ENCODE results near the gene MROH7.

Gene MROH7

DNA sequence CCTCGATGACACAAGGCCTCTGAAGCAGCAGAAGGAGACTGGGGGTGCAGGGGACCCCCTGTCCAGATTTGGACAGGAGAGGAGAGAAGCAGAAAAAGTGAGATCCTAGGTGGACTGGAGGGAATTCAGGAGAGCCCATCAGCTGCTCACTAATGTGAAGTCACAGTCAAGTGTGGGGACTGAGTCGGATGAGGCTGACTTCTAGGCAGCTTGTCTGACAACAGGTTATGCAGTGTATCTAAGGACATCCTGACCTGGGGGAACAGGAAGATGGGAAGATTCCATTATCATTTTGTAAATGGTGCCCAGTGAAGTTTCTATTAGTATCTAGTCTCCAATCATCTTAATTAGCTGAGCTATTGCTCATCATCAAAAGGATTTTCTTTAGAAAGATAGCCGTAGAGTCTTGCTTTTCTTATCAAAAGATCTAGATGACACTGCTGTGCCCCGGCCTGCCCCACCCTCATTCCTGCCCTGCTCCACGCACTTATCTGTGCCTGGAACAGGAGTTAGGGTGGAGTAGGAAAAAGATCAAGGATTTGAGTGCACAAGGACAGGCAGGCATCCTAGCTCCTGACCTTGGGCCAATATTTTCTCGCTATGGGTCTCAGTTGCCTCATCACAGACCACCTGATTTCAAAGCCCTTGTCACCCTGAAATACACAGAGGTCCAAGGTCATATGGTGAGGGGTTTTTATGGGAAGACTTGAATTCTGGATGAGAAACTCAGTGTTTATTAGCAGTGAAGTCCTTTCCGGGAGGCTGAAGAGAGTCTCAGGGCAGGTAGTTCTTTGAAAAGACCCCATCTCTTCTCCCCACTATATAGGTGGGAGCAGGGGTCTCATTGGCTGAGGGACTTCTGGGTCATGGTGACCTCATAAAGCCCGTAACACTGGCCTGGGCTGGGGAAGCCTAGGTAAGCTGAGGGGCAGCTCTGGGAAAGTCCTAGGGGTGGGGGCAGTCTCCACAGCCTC is at the start of gene MROH7:
Gene MROH7, plus strand, starts transcription at position 924 of the 974 bp plus-strand sequence. CDS start 11,141 bp downstream, outside the sequence.
- no peak for DNase-seq

DNA sequence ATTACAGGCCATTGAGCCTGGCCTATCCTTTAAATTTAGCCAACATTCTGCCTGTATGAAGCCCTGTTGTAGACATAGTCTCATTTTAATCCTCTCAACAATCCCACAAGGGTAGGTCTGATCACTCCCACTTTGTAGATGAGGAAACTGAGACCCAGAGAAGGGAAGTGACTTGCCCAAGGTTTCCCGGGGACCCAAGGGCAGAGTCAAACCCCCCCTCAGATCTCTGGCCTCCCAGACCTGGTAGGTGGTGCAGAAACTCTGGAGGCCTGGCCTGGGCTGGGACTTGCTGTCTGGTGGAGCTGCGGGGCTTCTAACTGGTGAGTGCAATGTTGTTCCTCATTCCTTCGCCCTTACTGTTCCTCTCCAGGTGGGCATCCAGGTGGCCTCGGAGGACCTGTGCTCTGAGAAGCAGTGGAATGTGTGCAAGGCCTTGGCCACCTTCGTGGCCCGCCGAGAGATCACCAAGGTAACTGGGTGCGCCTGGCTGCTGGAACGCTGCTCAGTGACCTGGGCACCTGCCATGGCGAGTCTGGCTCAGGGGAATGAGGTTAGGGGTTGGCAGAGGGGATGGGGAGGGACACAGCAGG is 47.9 kb upstream of the MROH7 start:
- no peak for DNase-seq

DNA sequence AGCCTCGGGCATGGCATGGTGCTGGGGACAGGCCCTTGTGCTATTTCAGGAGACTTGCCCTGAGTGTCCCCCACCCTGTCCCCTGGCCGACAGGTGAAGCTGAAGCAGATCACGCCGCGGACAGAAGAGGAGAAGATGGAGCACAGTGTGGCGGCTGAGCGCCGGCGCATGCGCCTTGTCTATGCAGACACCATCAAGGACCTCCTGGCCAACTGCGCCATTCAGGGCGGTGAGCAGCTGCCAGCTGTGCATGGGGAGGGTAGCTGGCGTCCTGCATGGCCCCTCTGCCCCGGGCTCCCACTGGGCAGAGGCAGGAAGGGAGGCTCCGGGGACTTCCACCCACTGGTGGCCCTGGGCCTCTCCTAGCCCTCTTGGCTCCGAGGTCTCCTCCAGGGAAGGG is 47.1 kb upstream of the MROH7 start:
- DNase-seq: no peak

DNA sequence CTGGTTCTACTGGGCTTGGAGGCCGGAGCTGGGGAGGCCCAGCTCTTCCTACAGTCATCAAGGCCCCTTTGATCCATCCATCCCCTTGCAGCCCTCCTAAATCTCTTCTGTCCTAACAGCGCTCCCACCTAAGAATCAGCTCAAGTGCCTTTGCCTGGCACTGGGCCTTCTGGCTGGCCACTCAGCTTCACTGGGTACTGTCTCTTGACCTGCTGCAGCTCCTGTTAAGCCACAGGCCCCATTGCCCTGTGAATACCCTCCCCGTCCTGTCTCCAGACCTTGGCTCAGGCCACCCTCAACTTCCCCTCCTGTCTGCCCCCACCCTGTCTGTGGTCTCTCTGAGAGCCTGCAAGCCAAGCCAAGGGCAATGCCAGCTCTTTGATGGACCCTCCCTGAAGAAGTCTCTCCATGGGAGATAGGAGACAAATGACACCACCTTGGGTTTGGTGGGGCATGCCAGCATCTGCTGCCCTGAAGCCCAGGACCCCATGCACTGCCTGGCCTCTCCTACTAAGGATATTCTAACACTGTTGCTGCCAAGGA is 45.6 kb upstream of the MROH7 start:
- DNase-seq: no peak

DNA sequence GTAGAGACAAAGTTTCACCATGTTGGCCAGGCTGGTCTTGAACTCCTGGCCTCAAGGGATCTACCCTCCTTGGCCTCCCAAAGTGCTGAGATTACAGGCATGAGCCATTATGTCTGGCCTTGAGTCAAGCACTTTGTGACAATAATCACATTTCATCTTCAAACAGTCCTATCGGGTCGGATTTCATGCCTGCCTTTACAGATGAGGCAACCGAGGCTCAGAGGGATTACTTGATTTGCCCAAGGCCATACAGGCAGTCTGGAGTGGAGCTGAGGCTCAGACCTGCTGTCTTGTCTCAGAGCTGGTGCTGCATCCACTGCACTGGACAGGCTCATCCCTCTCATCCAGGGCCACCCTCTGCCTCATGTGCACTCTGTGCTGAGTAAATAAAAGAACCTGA is 44.8 kb upstream of the MROH7 start:
- no peak for DNase-seq

DNA sequence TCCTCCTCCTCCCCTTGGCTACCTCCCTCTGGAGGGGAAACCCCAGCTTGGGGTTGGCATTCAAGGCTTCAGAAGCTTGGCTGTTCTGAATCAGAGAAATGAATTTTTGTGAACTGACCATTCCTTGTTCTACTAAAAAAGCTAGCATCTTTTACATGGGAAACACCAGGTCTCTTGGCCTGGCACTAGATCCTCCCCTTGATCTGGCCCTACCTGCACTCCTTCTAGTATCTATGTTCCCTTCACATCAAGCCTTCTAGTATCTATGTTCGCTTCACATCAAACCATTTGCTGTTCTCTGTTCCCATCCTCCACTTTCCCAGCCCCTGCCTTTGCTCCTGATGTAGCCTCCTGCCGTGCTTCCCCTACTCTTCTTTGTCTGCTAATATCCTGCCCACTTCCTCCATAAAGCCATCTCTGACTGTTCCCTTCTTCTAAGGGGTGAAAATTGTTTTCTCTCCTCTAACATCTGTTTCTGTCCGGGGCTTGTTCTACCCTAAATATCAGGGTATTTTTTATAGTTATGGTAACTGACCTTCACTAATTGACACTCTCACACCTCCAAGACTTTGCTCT is 44.0 kb upstream of the MROH7 start:
- DNase-seq: no peak

DNA sequence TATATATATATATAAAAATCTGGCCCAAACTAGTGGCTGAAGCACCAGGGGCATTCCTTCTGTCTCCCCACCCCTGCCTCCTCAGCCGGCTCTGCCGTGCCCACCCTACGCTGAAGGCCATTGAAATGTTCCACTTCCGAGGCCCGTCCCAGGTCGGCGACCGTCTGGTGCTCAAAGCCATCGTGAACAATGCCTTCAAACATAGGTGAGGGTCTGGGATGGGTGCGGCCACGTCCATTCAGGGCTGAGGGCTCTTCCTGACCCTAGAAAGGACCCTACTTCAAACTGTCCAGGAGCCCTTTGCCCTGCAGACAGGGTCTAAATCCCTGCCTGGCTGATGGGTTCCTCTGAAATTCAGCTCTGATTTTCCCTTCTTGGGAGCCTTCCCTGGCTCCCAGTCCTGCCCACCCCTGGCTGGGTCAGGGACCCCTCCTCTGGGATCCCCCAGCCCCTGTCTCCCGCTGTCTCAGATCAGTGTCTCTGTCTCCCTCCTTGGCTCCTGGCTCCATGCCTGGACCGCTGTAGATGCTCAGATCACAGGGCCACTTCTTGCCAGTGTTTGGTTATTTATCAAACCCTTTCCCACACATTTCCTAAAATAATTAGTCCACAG is 42.3 kb upstream of the MROH7 start:
- no peak for DNase-seq

DNA sequence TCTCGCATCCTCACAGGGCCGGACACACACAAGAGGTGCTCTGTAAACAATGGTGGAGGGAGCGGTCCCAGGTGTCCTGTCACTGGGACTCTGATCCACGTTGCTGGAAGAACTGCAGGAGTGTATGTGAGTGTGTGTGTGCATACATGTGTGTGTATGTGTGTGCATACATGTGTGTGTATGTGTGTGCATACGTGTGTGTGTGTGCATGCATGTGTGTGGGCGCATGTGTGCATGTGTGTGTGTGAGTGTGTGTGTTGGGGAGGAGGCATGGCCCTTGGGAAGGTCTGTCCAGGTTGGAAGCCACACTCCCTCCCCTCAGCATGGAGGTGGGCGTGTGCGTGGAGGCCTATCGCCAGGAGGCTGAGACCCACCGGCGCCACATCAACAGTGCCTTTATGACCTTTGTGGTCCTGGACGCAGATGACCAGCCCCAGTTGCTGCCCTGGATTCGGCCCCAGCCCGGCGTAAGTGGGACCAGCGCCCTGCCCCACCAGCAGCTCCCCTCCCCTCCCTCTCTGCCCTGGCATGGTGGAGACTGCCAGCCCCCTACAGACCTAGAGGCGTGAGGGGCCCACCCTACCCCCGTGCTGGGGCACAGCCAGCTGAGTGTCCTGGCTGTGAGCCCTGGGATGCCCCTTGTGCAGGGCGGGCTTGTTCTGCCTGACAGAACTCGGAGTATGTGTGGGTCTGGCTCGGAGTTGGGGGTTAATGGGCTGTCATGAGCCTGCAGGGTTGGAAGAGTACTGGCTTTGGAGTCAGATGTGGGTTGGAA is 40.5 kb upstream of the MROH7 start:
- DNase-seq: no peak

DNA sequence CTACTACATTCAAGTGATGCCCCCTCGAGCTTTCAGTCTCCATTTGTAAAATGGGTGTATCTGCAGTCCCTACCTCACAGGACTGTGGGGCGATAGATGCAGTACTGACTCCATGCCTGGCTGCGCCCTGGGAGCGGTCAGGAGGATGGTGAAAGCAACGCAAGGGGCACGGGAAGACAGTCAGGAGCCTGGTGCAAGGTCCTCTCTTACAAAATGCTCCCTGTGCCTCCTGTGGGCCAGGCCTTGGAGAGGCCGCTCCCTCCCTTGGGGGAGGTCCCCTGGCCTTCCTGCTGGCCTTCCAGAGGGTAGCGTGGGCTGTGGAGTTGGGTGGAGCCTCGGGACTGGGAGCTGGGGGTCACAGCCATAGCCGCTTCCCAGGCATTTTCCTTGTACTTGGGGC is 39.9 kb upstream of the MROH7 start:
- no peak for DNase-seq

DNA sequence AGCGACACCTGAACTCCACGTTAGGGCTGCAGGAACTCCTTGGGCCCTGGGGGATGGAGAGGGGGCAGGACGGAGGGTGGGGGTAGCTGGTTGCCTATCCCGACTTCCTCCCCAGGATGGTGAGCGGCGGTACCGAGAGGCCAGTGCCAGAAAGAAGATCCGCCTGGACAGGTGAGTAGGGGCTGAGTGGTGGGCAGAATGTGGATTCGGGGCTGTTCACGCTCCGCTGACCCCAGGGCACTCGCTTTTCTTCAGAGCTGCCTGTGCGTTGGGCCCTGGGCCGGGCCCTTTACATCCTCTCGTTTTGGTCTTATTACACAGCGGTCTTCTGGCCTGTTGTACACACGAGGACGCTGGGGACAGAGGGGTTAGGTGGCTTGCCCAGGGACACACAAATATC is 39.0 kb upstream of the MROH7 start:
- no peak for DNase-seq

DNA sequence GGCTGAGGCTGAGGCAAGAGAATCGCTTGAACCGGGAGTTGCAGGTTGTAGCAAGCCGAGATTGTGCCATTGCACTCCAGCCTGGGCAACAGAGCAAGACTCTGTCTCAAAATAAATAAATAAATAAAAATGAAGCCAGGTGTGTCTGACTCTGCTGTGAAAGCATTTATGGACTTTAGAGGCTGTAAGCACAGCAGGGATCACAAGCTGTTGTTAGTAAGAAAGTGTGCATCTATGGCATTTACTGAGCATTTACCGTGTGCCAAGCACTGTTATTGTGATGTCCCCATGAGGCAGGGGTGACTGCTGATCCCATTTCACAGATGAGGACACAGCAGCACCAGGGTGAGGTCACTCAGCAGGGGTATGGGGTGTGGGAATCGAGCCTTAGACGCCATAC is 38.3 kb upstream of the MROH7 start:
- no peak for DNase-seq

DNA sequence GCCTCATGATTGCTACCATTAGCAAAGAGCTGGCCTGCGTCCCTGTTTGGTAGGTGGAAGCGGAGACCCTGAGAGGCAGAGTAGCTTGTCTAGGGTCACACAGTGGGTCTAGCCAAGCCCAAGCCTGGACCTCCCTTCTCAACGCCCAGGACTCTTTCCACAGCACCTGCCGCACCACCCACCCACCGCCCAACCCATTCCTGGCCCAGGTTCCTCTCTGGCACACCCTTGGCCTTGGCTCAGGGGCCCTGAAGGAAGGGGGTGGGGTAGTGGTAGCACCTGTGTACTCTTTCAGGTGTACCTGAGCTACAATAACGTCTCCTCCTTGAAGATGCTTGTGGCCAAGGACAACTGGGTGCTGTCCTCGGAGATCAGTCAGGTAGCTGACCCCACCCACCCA is 37.5 kb upstream of the MROH7 start:
- DNase-seq: no peak

DNA sequence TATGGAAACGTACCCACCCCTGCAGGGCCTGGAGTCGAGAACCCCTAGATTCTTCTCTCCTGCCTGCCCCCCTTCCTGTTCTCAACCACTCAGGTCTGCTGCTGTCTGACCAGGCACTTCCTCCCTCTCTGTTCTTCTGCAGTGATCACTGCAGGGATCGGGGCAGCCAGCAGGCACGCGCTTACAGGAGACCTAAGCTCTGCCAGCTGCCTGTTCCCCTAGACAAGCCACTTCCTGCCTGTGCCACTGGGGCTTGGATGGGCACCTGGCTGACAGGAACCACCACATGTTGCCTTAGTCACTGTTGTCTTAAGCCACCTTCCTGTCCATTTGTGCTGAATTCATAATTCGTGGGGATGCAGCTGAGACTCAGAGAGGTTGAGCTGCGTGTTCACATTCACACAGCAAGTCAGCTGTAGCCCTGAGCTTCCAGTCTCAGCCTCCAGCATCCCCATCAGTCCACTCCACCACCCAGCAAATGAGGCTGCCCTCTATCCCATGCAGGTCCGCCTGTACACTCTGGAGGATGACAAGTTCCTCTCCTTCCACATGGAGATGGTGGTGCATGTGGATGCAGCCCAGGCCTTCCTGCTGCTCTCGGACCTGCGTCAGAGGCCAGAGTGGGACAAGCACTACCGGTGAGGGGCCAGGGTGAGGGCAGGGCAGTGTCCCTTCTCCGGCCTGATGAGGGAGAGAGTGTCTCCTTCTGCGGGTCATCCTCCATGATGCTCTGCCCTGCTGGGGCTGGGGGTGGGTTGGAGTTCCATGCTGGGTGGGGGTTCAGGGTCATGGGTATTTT is 36.8 kb upstream of the MROH7 start:
- no peak for DNase-seq

DNA sequence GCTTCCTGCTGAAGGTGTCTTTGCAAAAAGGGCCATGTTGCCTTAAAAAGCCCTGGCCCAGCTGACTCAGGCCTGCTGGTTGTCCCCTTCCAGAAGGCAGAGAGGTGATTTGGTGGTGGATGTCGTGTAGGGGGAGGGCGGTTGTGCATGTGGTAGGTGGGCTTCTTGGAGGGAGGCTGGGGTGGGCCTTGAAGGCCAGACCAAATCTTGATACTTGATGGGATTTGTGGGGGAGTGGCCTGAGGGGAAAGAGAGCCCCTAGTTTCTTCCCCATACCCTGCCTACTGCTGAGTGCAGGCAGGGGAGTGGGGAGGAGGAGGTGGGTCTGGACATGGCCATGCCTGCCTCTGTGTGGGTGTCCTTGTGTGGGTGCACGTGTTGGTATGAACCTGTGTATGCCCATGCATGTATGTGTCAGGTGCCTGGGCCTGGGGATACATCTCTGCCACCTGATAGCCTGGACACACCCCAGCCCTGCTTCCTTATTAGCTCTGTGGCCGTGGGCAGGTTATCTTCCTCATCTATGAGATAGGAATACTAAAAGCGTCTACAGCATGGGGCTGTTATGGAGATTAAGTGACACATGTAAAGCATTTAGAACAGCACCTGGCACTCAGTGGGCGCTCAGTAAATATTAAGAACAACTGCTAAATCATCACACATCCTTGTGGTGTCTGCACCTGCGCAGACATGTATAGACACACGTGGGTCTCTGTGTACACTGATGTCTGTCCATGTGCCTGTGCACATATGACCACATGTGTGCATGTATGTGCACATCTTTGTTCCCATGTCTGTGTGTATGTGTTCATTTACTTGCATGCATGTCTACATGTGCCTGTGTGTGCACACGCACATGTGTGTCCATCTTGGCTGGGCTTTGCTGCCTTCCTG is 35.2 kb upstream of the MROH7 start:
- no peak for DNase-seq

DNA sequence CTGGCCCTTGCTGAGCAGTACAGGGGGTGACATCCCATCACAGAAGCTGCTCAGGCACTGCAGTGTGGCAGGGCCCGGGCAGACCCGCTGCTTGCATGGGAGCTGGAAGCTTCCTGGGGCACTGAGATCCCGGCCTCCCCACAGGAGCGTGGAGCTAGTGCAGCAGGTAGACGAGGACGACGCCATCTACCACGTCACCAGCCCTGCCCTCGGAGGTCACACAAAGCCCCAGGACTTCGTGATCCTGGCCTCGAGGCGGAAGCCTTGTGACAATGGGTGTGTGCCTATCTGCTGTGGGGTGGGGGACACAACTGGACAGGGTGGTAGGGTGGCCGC is 34.6 kb upstream of the MROH7 start:
- DNase-seq: no peak

DNA sequence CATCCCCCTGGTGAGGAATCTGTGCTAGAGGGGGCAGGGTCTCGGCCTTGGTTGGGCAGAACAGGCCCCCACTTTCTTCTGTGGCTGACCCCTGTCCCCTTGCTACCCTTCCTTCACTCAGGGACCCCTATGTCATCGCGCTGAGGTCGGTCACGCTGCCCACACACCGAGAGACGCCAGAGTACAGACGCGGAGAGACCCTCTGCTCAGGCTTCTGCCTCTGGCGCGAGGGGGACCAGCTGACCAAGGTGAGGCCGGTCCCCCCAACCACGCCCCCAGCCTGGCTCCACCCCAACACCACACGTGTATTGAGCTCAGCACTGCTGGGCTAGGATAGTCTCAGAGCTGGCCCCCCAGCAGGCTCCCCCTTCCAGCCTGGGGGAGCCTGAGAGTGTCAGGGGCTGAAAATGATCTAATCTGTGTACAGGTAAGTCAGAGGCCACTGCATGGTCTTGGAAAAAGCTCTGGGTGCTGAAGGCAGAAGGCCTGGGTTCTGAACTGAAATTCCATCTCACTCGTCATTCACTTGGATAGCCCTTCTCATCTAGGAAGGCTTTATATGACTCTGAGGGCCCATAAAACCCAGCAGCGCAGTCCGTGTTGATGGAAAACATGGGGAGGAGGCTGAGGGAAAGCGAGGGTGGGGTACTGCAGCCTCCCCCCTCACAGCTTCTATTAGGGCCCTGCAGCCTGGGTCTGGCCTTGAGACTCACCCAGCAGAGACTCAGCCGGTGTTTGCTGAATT is 33.6 kb upstream of the MROH7 start:
- no peak for DNase-seq

DNA sequence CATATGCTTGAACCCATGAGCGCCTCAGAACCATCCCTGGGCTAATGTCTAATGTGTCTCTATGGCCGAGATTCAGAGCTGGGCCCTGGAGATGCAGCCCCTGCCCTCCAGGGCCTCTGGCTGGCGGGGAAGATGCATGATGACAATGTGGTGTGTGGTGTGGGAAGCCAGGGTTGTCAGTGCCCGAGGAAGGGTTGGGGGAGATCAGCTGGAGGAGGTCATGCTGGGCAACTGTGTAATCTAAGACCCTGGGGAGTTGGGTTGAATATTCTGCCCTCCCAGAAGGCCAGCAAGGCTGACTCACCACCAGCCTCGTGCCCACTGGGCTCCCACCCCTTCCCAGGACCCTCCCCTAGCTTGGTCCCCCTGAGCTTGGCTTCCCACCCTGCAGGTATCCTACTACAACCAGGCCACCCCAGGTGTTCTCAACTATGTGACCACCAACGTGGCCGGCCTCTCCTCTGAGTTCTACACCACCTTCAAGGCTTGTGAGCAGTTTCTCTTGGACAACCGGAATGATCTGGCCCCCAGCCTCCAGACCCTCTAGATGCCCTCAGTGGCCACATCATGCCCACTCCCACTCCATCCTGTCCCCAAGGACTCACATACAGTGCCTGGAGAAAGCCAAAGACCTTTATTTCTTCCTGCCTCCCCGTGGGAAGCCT is 32.9 kb upstream of the MROH7 start:
- no peak for DNase-seq

DNA sequence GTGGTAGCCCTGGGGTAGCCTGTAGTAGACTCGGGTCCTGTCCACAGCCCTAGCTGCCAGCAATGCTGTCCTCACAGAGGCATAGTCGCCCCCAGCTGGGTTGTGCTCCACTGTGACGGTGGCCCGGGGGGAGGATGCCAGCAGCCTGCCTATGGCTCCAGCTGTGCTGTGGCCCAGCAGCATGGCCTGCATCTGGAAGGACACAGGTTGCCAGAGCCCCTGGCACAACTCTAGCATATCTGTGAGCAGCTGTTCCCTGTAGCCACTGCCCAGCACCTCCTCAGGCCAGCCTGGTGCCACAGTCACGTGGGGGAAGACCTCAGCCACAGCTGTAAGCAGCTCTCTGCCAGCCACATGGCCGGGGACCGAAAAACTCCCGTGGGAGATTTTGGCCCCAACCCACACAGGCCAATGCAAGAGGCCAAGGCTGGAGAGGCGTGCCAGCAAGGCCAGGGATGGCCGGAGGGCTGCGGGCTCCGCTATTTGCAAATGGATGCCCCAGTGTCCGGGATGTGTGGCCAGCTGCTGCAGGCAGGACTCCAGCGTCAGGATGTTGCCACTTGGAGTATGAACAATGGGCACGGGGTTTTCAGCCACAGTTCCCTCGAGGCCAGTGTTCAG is 32.2 kb upstream of the MROH7 start:
- no peak for DNase-seq

DNA sequence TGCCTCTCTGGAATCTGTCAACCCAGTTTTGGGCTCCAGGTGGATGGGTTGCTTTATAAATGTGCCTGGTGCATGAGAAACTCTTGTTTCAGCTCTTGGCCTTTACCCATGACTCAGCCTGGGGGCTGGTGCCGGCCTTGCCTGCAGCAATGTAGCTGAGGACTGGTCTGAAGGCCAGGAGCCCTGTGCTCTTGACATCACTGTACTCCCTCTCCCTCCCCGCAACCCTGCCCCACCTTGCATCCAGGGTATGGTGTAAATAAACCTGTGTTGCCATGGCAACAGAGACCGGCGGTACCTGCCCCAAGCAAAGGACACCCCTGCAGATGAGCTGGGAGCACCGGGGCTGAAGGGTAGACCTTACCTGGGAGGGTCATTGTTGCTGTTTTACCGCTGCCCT is 31.5 kb upstream of the MROH7 start:
- no peak for DNase-seq

All from NCI-H446 treated with DMSO at 0.1 percent for 48 hours (cell line).